Middle frontal gyrus (tissue), 1 donor: ENCODE results near the gene PAPLN.

ENCODE experiments used
- DNase-seq: peaks from one replicate; pipeline ENCODE4 v3.0.0-alpha.2; 2015; ENCODE audit warnings: low spot score; ENCODE audit errors: extremely low spot score

The PAPLN gene

GRCh38 chr14:73227812-73228781 lies 9.2 kb upstream of the PAPLN start:
- no peak for DNase-seq

GRCh38 chr14:73230051-73230450 lies 7.3 kb upstream of the PAPLN start:
- DNase-seq, result no peak

- no peak for DNase-seq
Measured at GRCh38 chr14:73231981-73232851, 5.1 kb upstream of the PAPLN start.

GRCh38 chr14:73232984-73233383 lies 4.3 kb upstream of the PAPLN start:
- no peak for DNase-seq

- DNase-seq, result no peak
Measured at GRCh38 chr14:73233564-73233963, 3.7 kb upstream of the PAPLN start.

GRCh38 chr14:73234029-73234428 lies 3.3 kb upstream of the PAPLN start:
- DNase-seq, result no peak

- no peak for DNase-seq
Measured at GRCh38 chr14:73234586-73235394, 2.5 kb upstream of the PAPLN start.

- no peak for DNase-seq
Measured at GRCh38 chr14:73235531-73236155, 1.7 kb upstream of the PAPLN start.

GRCh38 chr14:73236157-73236556 lies 1.1 kb upstream of the PAPLN start:
- DNase-seq, result no peak

GRCh38 chr14:73236752-73237218 lies 521 bp upstream of the PAPLN start:
- DNase-seq, result no peak

- no peak for DNase-seq
Measured at GRCh38 chr14:73237786-73238423, 599 bp downstream of the PAPLN start.

- no peak for DNase-seq
Measured at GRCh38 chr14:73238424-73238852, 1.1 kb downstream of the PAPLN start.

- no peak for DNase-seq
Measured at GRCh38 chr14:73238941-73239340, 1.6 kb downstream of the PAPLN start.

- no peak for DNase-seq
Measured at GRCh38 chr14:73239393-73240241, 2.3 kb downstream of the PAPLN start.

- no peak for DNase-seq
Measured at GRCh38 chr14:73240816-73241480, 3.6 kb downstream of the PAPLN start.

GRCh38 chr14:73241481-73242165 lies 4.3 kb downstream of the PAPLN start:
- no peak for DNase-seq

GRCh38 chr14:73242357-73242901 lies 5.1 kb downstream of the PAPLN start:
- no peak for DNase-seq

GRCh38 chr14:73243341-73243740 lies 6.0 kb downstream of the PAPLN start:
- no peak for DNase-seq
